Measurements from ENCODE around the gene ITPRID1.
"Not testable (repeated sequence)": the region's sequence is repeated elsewhere in the genome, so short reads cannot be mapped to it uniquely, and the experiment has no call there.

Gene ITPRID1

GRCh38 chr7:31516680-31517502 is 3.0 kb downstream of the ITPRID1 start:
- no peak for DNase-seq (ENCODE audit: low spot score)

- DNase-seq (ENCODE audit: low spot score), result no peak
Observed at GRCh38 chr7:31517513-31517912, 3.6 kb downstream of the ITPRID1 start.

- DNase-seq (ENCODE audit: low spot score), result no peak
Observed at GRCh38 chr7:31518766-31519165, 4.9 kb downstream of the ITPRID1 start.

- DNase-seq (ENCODE audit: low spot score), result no peak
Observed at GRCh38 chr7:31521336-31522010, 7.6 kb downstream of the ITPRID1 start.

GRCh38 chr7:31526864-31527263 is 13.0 kb downstream of the ITPRID1 start:
- no peak for DNase-seq (ENCODE audit: low spot score)

GRCh38 chr7:31529103-31529502 is 15.2 kb downstream of the ITPRID1 start:
- DNase-seq (ENCODE audit: low spot score), result no peak

GRCh38 chr7:31540651-31541185 is 26.8 kb downstream of the ITPRID1 start:
- not testable (repeated sequence) for DNase-seq (ENCODE audit: low spot score)

- DNase-seq (ENCODE audit: low spot score), result no peak
Observed at GRCh38 chr7:31545549-31545948, 31.7 kb downstream of the ITPRID1 start.

GRCh38 chr7:31549611-31550010 is 35.7 kb downstream of the ITPRID1 start:
- DNase-seq (ENCODE audit: low spot score), result peak; percentile 4

- DNase-seq (ENCODE audit: low spot score), result no peak
Observed at GRCh38 chr7:31550432-31550831, 36.5 kb downstream of the ITPRID1 start.

GRCh38 chr7:31553661-31554081 is 39.8 kb downstream of the ITPRID1 start:
- DNase-seq (ENCODE audit: low spot score), result no peak

- no peak for DNase-seq (ENCODE audit: low spot score)
Observed at GRCh38 chr7:31562002-31562401, 48.1 kb downstream of the ITPRID1 start.

- DNase-seq (ENCODE audit: low spot score), result no peak
Observed at GRCh38 chr7:31563522-31563921, 49.6 kb downstream of the ITPRID1 start.

- DNase-seq (ENCODE audit: low spot score), result no peak
Observed at GRCh38 chr7:31563951-31564350, 50.1 kb downstream of the ITPRID1 start.

GRCh38 chr7:31564661-31565060 is 50.8 kb downstream of the ITPRID1 start:
- DNase-seq (ENCODE audit: low spot score), result no peak

GRCh38 chr7:31569528-31569927 is 55.6 kb downstream of the ITPRID1 start:
- DNase-seq (ENCODE audit: low spot score), result no peak

- DNase-seq (ENCODE audit: low spot score), result no peak
Observed at GRCh38 chr7:31583526-31583925, 69.6 kb downstream of the ITPRID1 start.

GRCh38 chr7:31583942-31584341 is 70.1 kb downstream of the ITPRID1 start:
- no peak for DNase-seq (ENCODE audit: low spot score)

- no peak for DNase-seq (ENCODE audit: low spot score)
Observed at GRCh38 chr7:31595390-31595789, 81.5 kb downstream of the ITPRID1 start.

- DNase-seq (ENCODE audit: low spot score), result no peak
Observed at GRCh38 chr7:31602041-31602625, 88.2 kb downstream of the ITPRID1 start.

GRCh38 chr7:31603046-31603445 is 89.2 kb downstream of the ITPRID1 start:
- peak; percentile 20 for DNase-seq (ENCODE audit: low spot score)

GRCh38 chr7:31613604-31614003 is 99.7 kb downstream of the ITPRID1 start:
- DNase-seq (ENCODE audit: low spot score), result no peak

- peak; percentile 29 for DNase-seq (ENCODE audit: low spot score)
Observed at GRCh38 chr7:31633467-31633866, 119.6 kb downstream of the ITPRID1 start.
